ENCODE results near the gene DLGAP1. TPM values are rescaled to one million over a fixed set of nuclear protein-coding genes. Genes with fewer than 3 reads are reported as not detected.
A peak's percentile ranks its signal among the peaks of the same experiment; 100 is the strongest.

DLGAP1 gene
- total and polyA plus RNA-seq, 2 experiments from 2014 or later = 17.0 to 48.5 TPM

DNA sequence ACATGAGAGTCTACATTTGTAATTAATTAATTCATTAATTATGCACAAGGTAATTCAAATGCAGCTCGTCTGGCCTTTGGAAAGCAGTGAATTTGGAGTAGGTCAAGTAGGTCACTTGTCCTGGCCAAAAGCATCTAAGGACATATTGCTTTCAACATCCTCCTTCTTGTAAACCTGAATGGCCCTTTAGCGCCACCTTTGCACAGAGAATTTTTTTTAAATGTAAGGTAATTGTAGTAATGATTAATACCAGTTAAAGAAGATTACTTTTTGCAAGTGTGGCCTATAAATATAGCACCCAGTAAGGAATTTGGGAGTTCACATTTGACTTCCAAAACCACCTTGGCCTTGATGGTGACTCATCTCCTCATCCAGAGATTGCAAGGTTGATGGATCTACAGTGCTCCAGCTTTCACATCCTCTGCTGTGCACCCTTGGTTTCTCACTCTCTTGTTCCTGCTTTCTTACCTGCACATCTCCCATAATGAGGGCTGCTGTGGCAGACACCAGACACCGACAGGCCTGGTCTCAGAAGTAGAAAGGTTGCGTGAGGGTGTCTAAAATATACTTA lies 523.5 kb downstream of the DLGAP1 start:
- no peak overlapping the region for H3K4me3 Mint-ChIP-seq
- peaks cover 17% of the 10 kb centered on the region for H3K4me1 Mint-ChIP-seq
- TF ChIP-seq NANOG (IDR thresholded peaks at IDR 0.05; ENCODE audit: borderline replicate concordance) (no peak), EZH2phosphoT487 (IDR thresholded peaks at IDR 0.05; ENCODE audit: unreplicated experiment) (no peak)
- TF ChIP-seq, protein P1, sequence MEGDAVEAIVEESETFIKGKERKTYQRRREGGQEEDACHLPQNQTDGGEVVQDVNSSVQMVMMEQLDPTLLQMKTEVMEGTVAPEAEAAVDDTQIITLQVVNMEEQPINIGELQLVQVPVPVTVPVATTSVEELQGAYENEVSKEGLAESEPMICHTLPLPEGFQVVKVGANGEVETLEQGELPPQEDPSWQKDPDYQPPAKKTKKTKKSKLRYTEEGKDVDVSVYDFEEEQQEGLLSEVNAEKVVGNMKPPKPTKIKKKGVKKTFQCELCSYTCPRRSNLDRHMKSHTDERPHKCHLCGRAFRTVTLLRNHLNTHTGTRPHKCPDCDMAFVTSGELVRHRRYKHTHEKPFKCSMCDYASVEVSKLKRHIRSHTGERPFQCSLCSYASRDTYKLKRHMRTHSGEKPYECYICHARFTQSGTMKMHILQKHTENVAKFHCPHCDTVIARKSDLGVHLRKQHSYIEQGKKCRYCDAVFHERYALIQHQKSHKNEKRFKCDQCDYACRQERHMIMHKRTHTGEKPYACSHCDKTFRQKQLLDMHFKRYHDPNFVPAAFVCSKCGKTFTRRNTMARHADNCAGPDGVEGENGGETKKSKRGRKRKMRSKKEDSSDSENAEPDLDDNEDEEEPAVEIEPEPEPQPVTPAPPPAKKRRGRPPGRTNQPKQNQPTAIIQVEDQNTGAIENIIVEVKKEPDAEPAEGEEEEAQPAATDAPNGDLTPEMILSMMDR (conservative IDR thresholded peaks at IDR 0.05; ENCODE audit: low read depth in 2 of 2) = peak in 1 of 2 experiments; percentile 38; a peak in 3 of 4 replicates
- H3K27me3 Mint-ChIP-seq (ENCODE audit: insufficient read depth, low read depth, poor library complexity) = peaks cover 6% of the 10 kb centered on the region
- Histone ChIP-seq H4K20me1 (replicated peaks; ENCODE audit: insufficient read depth) (no peaks in the 10 kb centered on the region; the same call in 1 of the 2 replicates), H3K36me3 (ENCODE audit: insufficient read depth) (no peaks in the 10 kb centered on the region), H3F3A (replicated peaks; ENCODE audit: low read depth) (no peaks in the 10 kb centered on the region), H3K27me3 (ENCODE audit: insufficient read depth) (no peaks in the 10 kb centered on the region), H3K4me2 (no peak overlapping the region), H3K27ac (ENCODE audit: low read depth) (no peak overlapping the region), H3K9me2 (ENCODE audit: insufficient read depth) (no peaks in the 10 kb centered on the region), H2AFZ (no peak overlapping the region), H3K4me3 (no peak overlapping the region), H3K4me1 (ENCODE audit: insufficient read depth) (no peaks in the 10 kb centered on the region), H3K79me2 (replicated peaks; ENCODE audit: insufficient read depth) (no peaks in the 10 kb centered on the region)
- ATAC-seq (no peak), DNase-seq (ENCODE audit: low spot score) (no peak)
- no peak overlapping the region for H3K27ac Mint-ChIP-seq
- no peaks in the 10 kb centered on the region for H3K36me3 Mint-ChIP-seq (ENCODE audit: low read depth)
- H3K9me3 Mint-ChIP-seq = no peaks in the 10 kb centered on the region

- Histone ChIP-seq H3F3A (replicated peaks; ENCODE audit: low read depth) (no peaks in the 10 kb centered on the region), H3K36me3 (ENCODE audit: insufficient read depth) (no peaks in the 10 kb centered on the region), H3K4me2 (no peak overlapping the region), H3K9me2 (ENCODE audit: insufficient read depth) (no peaks in the 10 kb centered on the region), H3K79me2 (replicated peaks; ENCODE audit: insufficient read depth) (no peaks in the 10 kb centered on the region), H3K4me1 (ENCODE audit: insufficient read depth) (no peaks in the 10 kb centered on the region), H2AFZ (no peak overlapping the region), H3K27me3 (ENCODE audit: insufficient read depth) (no peaks in the 10 kb centered on the region), H3K4me3 (no peak overlapping the region), H4K20me1 (replicated peaks; ENCODE audit: insufficient read depth) (no peaks in the 10 kb centered on the region; the same call in 1 of the 2 replicates), H3K27ac (ENCODE audit: low read depth) (no peak overlapping the region)
- Mint-ChIP-seq H3K9me3 (no peaks in the 10 kb centered on the region), H3K36me3 (ENCODE audit: low read depth) (no peaks in the 10 kb centered on the region), H3K4me3 (no peak overlapping the region), H3K4me1 (peaks cover 17% of the 10 kb centered on the region), H3K27me3 (ENCODE audit: insufficient read depth, low read depth, poor library complexity) (peaks cover 6% of the 10 kb centered on the region), H3K27ac (no peak overlapping the region)
- no peak for DNase-seq (ENCODE audit: low spot score)
- ATAC-seq = no peak
- TF ChIP-seq NANOG (IDR thresholded peaks at IDR 0.05; ENCODE audit: borderline replicate concordance) (no peak), JUNB (IDR thresholded peaks at IDR 0.05; ENCODE audit: unreplicated experiment) (no peak), POLR2AphosphoS5 (IDR thresholded peaks at IDR 0.05; ENCODE audit: low read depth) (no peak), ZNF462 (CRISPR knock-in tag; IDR thresholded peaks at IDR 0.05) (no peak), ZNF114 (CRISPR knock-in tag; IDR thresholded peaks at IDR 0.05) (no peak)
- TF ChIP-seq, protein P2, sequence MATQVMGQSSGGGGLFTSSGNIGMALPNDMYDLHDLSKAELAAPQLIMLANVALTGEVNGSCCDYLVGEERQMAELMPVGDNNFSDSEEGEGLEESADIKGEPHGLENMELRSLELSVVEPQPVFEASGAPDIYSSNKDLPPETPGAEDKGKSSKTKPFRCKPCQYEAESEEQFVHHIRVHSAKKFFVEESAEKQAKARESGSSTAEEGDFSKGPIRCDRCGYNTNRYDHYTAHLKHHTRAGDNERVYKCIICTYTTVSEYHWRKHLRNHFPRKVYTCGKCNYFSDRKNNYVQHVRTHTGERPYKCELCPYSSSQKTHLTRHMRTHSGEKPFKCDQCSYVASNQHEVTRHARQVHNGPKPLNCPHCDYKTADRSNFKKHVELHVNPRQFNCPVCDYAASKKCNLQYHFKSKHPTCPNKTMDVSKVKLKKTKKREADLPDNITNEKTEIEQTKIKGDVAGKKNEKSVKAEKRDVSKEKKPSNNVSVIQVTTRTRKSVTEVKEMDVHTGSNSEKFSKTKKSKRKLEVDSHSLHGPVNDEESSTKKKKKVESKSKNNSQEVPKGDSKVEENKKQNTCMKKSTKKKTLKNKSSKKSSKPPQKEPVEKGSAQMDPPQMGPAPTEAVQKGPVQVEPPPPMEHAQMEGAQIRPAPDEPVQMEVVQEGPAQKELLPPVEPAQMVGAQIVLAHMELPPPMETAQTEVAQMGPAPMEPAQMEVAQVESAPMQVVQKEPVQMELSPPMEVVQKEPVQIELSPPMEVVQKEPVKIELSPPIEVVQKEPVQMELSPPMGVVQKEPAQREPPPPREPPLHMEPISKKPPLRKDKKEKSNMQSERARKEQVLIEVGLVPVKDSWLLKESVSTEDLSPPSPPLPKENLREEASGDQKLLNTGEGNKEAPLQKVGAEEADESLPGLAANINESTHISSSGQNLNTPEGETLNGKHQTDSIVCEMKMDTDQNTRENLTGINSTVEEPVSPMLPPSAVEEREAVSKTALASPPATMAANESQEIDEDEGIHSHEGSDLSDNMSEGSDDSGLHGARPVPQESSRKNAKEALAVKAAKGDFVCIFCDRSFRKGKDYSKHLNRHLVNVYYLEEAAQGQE (IDR thresholded peaks at IDR 0.05; ENCODE audit: unreplicated experiment) = no peak
These were observed 524.1 kb downstream of the DLGAP1 start for GRCh38 chr18:3931013-3931315.

Data from GM23338 (cell line).